NCI-H526 (cell line): ENCODE measurements around the gene NCSTN.

ENCODE experiments used
- DNase-seq, 2 experiments: peaks; one replicate each; lab custom pipeline; 2025; lab: John Stamatoyannopoulos, UW

Gene NCSTN

DNA sequence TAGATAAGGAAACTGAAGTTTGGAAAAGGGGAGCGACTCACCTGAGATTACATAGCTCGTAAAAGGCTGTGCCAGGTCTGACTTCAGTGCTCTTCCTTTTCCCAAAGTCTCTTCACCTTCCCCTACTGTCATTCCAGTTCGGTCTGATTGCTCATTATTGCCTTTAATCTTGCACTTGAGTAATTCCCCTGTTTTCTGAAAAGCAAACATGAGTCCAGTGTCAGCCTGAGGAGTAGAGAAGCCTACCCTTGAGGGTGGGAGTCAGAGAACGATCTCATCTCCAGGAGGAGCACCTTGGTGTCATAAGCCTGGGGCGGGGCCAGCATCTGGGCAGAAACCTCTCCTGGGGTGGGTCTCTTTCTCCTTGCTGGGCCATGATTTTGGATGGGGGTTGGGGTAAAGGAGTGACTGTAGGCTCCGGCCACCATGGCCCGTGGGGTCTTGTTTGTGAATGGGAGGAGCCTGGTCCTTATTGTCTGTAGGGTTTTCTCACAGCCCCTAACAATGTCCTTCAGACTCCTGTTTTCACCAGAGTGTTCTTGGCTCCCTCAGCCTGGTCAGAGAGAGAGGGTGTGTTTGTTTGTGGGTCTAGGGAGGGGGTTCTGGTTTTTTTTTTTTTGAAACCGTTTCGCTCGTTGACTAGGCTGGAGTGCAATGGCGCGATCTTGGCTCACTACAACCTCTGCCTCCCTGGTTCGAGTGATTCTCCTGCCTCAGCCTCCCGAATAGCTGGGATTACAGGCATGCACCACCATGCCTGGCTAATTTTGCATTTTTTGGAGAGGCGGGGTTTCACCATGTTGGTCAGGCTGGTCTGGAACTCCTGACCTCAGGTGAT lies 63.2 kb downstream of the NCSTN start:
- DNase-seq = no peak

DNA sequence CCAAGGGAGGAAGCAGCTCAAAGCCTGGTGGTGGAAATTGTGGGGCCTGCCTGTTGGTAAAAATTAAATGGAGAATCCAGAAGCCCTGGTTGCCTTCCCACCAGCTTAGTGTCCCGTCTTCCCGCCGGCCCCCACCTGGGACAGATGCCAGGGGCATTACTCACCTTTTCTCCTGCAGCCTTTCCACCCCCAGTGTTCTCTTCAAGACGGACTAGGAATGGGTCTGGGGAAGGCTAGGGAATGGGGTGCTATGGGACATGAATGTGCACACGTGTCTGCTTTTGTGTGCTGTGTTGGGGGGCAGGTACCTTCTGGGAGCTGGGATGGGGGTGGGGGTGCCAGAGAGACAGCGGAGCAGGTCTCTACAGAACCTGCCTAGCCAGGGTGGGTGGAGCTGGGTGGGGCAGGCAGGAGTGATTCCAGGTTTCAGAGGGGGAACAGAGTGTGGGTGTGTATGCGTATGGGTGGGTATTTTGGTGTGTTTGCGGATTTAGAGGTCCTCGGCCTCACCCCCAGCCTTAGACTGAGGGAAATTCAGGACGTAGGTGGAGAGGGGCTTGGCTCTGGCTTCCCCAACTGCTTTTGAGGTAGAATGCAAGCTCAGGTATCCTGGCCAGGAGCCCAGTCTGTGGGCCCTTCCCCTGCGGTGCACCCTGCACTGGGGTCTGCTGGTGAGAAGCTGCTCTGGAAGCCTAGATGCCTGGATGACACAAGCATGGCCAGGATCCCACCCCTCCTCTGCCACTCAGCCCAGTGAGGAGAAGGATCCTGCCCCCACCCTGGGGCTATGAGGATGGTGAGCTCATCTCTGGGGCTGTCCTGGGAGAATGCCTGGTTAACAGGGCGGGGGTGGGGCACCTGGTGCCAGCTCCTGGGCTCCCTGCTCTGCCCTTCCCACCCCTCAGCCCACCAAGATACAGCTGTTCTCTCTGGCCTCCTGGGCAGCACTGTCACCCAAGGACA lies 64.9 kb downstream of the NCSTN start:
- DNase-seq = no peak
